ENCODE measurements around the gene DSCAM.
"Not testable (repeated sequence)": the region's sequence is repeated elsewhere in the genome, so short reads cannot be mapped to it uniquely, and the experiment has no call there.

- not testable (repeated sequence) for TF ChIP-seq CTCF (IDR thresholded peaks at IDR 0.05 in 4 of 5, conservative IDR thresholded peaks at IDR 0.05 in 1 of 5); POLR2A (IDR thresholded peaks at IDR 0.05)
Observed at GRCh38 chr21:40258456-40258855, 588.5 kb downstream of the DSCAM start.
